Esophagus muscularis mucosa (tissue), 4 donors: ENCODE results near the gene HHLA2.

Experiments used
- CTCF ChIP-seq, 3 experiments: fragments of 200-600 bp in 2 of 3; fragments of 450-650 bp in 1 of 3; sonication (generic) in 2 of 3; IDR thresholded peaks; one replicate each; pipeline ENCODE4 v1.5.1; 2017 to 2019; ENCODE audit warnings: antibody characterized with exemption in 3 of 3, mild to moderate bottlenecking in 2 of 3, moderate library complexity in 1 of 3
- EP300 ChIP-seq: sonication (generic); formaldehyde crosslinking; IDR thresholded peaks from one replicate; pipeline ENCODE4 v1.6.1; 2017; ENCODE audit warnings: antibody characterized with exemption
- POLR2AphosphoS5 ChIP-seq, 2 donors: sonication (generic); formaldehyde crosslinking; IDR thresholded peaks; one replicate each; pipeline ENCODE4 v1.6.1; 2017; ENCODE audit warnings: antibody characterized with exemption in 2 of 2

- TF ChIP-seq CTCF (IDR thresholded peaks at IDR 0.05) (no peak), EP300 (no peak), POLR2AphosphoS5 (IDR thresholded peaks at IDR 0.05) (no peak)
Observed at GRCh38 chr3:108394563-108394962, 98.2 kb downstream of the HHLA2 start.
